AG09319 (cell line): ENCODE results near the gene BHLHE41.

Source experiments
- DNase-seq: peaks from one replicate; pipeline ENCODE4 v3.0.0-alpha.2; 2010; ENCODE audit warnings: low read depth; ENCODE audit errors: extremely low read depth
- TF ChIP-seq, protein P1 (sequence below): IDR thresholded peaks from 2 replicates; pipeline ENCODE4 v1.5.1; 2011; ENCODE audit warnings: low read depth, mild to moderate bottlenecking, inconsistent platforms, low read length, moderate library complexity

The BHLHE41 gene

DNA sequence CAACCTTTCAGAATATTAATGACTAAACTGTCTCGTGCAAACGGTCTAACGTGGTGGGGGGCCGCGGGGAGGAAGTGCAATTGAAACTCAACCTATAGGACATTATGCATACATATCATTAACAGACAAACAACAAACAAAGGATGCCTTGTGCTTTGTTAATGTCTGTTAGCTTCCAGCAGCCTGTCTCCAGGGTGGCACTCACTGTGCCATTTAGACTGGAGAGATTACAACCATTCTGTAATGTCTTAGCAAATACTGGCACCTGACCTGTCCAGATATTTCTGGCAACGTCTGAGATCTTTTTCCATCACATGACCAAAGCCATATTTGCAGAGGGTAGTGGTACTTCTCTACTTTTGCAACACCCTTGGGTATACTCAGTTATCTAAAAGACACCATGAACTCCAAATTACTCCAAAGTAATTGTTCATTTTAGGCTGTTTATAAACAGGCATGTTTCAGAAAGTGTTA, 11.6 kb downstream of the BHLHE41 start:
- DNase-seq = no peak
- TF ChIP-seq, protein P1, sequence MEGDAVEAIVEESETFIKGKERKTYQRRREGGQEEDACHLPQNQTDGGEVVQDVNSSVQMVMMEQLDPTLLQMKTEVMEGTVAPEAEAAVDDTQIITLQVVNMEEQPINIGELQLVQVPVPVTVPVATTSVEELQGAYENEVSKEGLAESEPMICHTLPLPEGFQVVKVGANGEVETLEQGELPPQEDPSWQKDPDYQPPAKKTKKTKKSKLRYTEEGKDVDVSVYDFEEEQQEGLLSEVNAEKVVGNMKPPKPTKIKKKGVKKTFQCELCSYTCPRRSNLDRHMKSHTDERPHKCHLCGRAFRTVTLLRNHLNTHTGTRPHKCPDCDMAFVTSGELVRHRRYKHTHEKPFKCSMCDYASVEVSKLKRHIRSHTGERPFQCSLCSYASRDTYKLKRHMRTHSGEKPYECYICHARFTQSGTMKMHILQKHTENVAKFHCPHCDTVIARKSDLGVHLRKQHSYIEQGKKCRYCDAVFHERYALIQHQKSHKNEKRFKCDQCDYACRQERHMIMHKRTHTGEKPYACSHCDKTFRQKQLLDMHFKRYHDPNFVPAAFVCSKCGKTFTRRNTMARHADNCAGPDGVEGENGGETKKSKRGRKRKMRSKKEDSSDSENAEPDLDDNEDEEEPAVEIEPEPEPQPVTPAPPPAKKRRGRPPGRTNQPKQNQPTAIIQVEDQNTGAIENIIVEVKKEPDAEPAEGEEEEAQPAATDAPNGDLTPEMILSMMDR = no peak

DNA sequence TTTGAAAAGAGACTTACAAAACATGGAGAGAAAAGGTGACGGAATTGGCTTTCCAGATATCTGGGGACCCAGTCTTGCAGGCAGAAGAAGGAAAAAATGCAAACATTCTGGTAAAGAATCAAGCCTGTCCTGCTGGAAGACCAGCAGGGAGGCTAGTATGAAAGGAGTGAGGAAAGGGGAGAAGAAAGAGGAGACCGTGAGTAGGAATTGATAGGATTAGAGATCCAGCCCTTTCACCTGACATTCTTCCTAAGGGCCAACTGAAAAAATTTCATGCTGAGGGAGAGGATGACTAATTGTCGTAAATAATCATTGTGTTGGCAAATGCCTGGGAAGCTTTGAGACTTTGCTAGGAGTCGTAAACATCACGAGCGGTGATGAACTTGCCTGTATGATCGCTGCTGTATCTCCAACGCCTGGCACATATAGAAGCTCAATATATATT, 12.1 kb downstream of the BHLHE41 start:
- no peak for DNase-seq
- TF ChIP-seq, protein P1 = no peak

DNA sequence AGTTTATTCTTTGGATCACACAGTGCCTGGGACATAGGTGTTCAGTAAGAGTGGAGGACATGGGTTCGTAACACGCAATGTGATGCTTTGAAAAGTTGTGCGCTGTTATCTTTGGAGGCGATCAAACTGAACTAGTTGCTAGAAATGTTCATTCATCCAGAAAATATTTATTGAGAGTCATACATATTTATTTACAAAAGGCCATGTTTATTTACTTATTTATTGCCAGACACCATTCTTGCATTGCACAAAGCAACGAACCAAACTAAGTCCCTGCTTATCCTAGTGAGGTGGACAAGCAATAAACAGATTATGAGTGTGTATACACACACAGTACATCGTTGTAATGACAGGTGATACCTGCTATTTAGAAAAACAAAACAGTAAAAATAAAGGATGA, 12.6 kb downstream of the BHLHE41 start:
- TF ChIP-seq, protein P1 = no peak
- DNase-seq = no peak

DNA sequence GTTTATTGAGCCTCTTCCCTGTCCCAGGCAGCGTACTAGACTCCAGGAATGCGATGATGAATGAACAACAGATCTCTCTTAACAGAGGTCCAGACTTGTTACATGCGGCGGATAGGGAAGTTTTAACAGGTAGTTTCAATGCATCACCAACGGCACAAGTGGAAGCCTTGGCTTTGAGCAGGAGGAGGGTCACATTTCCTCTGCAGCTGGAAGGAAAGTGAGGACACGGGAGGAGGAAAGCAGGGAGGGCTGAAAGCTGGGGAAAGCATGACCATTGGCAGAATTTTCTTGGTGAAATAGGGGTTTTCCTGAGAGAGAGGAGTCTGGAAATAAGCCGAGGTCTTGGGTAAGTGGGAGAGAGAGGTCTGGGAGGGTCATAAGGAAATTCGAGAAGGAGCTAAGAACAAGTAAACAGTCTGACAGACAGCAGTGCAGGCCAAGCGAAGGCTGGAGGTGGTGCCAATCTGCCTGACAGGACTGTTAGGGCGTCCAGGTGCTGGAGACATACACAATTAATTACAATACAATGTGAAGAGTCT, 15.4 kb downstream of the BHLHE41 start:
- TF ChIP-seq, protein P1 = no peak
- DNase-seq = peak; percentile 50

DNA sequence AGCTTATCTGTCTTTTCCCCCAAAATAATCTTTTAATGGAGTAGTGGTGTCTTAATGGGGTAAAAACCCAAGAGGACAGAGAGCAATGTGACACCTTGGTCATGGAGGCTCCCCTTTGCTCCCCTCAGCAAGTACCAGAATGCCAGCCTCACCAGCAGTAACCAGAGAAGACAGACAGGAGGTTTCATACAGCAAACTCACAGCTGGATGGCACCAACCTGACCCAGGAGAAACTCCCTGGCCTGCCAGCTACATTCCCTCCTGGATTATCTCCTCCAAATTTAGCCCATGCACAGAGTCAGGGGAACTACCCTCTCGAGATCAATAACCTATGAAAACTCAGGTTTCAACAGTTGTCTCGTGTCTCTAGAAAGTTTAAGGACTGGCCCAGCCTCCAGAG, 15.9 kb downstream of the BHLHE41 start:
- TF ChIP-seq, protein P1 = no peak
- no peak for DNase-seq

DNA sequence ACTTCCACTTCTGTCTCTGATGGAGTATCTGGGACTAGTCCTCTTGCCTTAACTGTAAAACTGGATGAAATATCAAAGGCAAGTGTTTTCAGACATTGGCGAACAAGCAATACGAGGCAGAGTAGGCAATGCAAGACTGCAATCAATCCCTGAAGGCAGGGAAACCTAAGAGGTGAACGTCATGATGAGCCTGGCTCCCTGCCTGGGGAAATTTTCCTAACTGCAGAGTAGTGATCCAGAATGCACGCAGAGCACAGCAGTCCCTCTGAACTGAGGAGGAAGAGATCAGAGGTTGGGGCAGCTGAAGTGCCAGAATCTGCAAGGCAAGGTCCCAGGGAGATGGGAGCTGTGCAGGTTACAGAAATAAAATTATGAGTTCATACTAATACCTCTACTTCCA, 18.5 kb downstream of the BHLHE41 start:
- TF ChIP-seq, protein P1 = no peak
- DNase-seq = no peak

DNA sequence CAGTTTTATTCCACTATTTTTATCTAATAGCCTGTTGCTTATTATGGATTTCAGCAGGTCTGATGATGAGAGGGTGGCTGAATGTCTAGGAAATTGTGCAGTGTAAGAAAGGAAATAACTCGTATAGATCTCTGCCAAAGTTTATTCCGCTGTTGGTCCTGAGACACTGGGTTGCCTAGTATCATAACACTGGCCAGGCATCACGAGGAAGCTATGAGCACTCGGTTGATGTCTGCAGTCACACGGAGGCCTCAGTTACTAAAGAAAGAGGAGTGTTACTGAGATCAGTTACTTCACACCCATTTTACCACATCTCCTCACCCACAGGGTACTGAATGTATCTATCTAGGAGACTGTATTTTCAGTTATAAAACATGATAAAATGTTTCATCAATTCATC, 21.9 kb downstream of the BHLHE41 start:
- no peak for DNase-seq
- TF ChIP-seq, protein P1 = no peak
